DMS79 treated with DMSO at 0.1 percent for 48 hours (cell line): ENCODE data around the gene CDSN.
A peak's percentile ranks its signal among the peaks of the same experiment; 100 is the strongest.

Source experiments
- DNase-seq: peaks from one replicate; lab custom pipeline; 2025; lab: John Stamatoyannopoulos, UW

Gene CDSN

GRCh38 chr6:31115941-31116560 lies 4.2 kb downstream of the CDSN start:
- DNase-seq: no peak

GRCh38 chr6:31114970-31115849 lies 5.0 kb downstream of the CDSN start:
- DNase-seq: no peak

- no peak for DNase-seq
These were observed 5.7 kb downstream of the CDSN start, which contains the start of gene PSORS1C1 for GRCh38 chr6:31114541-31114878. Gene PSORS1C1 (plus strand): TSS chr6:31114800. CDS start chr6:31129633, 14,833 bp downstream.

GRCh38 chr6:31113861-31114540 lies 6.2 kb downstream of the CDSN start:
- DNase-seq: no peak

GRCh38 chr6:31112478-31112877 lies 7.8 kb downstream of the CDSN start, which contains the start of gene C6orf15:
Gene C6orf15 (minus strand): TSS chr6:31112575. CDS start chr6:31112555, 20 bp downstream.
- DNase-seq: no peak

GRCh38 chr6:31111712-31112111 lies 8.5 kb downstream of the CDSN start:
- DNase-seq: no peak

GRCh38 chr6:31110825-31111582 lies 9.2 kb downstream of the CDSN start:
- no peak for DNase-seq

GRCh38 chr6:31107052-31107451 lies 13.2 kb downstream of the CDSN start:
- no peak for DNase-seq

- DNase-seq: no peak
These were observed 17.1 kb downstream of the CDSN start for GRCh38 chr6:31103136-31103535.

GRCh38 chr6:31098449-31098938 lies 21.8 kb downstream of the CDSN start:
- DNase-seq: no peak

- DNase-seq: no peak
These were observed 23.6 kb downstream of the CDSN start for GRCh38 chr6:31096656-31097055.

GRCh38 chr6:31096215-31096614 lies 24.0 kb downstream of the CDSN start:
- DNase-seq: no peak

- DNase-seq: no peak
These were observed 25.8 kb downstream of the CDSN start for GRCh38 chr6:31094389-31094881.

GRCh38 chr6:31092769-31093505 lies 27.3 kb downstream of the CDSN start:
- DNase-seq: no peak

- no peak for DNase-seq
These were observed 28.0 kb downstream of the CDSN start for GRCh38 chr6:31092238-31092637.

- DNase-seq: no peak
These were observed 28.6 kb downstream of the CDSN start for GRCh38 chr6:31091680-31092079.

- DNase-seq: no peak
These were observed 29.3 kb downstream of the CDSN start for GRCh38 chr6:31090973-31091364.

GRCh38 chr6:31090275-31090972 lies 29.8 kb downstream of the CDSN start:
- DNase-seq: no peak

GRCh38 chr6:31087494-31088089 lies 32.7 kb downstream of the CDSN start:
- peak; percentile 67 for DNase-seq
